ENCODE data around the gene NCF2.

The NCF2 gene

GRCh38 chr1:183576537-183576936, 13.7 kb downstream of the NCF2 start:
- DNase-seq (ENCODE audit: low read depth) = no peak
- TF ChIP-seq, protein P1, sequence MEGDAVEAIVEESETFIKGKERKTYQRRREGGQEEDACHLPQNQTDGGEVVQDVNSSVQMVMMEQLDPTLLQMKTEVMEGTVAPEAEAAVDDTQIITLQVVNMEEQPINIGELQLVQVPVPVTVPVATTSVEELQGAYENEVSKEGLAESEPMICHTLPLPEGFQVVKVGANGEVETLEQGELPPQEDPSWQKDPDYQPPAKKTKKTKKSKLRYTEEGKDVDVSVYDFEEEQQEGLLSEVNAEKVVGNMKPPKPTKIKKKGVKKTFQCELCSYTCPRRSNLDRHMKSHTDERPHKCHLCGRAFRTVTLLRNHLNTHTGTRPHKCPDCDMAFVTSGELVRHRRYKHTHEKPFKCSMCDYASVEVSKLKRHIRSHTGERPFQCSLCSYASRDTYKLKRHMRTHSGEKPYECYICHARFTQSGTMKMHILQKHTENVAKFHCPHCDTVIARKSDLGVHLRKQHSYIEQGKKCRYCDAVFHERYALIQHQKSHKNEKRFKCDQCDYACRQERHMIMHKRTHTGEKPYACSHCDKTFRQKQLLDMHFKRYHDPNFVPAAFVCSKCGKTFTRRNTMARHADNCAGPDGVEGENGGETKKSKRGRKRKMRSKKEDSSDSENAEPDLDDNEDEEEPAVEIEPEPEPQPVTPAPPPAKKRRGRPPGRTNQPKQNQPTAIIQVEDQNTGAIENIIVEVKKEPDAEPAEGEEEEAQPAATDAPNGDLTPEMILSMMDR (conservative IDR thresholded peaks at IDR 0.05; ENCODE audit: low read depth, low read length) = no peak
- no peak overlapping the region for H3K4me3 ChIP-seq (ENCODE audit: low read length)

DNA sequence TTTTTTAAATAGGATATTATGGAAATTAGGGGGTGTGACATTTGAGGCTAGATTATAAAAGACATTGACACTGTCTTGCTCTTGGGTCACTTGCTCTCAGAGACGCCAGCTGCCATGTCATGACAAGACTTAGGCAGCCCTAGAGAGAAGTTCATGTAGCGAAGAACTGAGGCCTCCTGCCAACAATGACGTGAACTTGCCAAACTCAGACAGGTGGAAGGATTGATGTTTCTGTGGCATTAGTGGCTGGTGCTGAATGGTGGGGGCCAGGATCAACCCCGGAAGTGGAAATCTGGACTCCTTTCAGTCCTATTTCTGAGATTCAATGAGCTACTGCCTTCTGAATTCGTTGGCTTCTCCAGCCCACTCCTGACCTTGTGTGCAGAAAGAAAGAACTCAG, 14.7 kb downstream of the NCF2 start:
- TF ChIP-seq, protein P1 (conservative IDR thresholded peaks at IDR 0.05; ENCODE audit: low read depth, low read length) = no peak

DNA sequence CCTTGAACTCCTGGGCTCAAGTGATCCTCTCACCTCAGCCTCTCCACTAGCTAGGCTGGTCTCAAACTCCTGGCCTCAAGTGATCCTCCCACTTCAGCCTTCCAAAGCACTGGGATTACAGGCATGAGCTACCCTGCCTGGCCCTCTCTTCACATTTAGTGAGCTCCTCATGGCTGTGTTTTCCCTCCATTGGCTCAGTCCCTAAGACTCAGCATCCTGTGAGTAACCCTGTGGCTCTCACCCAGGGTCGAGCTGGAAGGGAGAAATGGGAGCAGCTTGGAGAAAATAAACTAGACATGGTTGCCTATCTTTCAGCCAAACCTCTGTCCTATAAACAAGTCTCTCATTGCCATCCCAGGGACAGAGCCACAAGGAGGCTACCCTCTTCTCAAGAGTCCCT, 17.5 kb downstream of the NCF2 start:
- no peak for DNase-seq (ENCODE audit: low read depth)
- TF ChIP-seq, protein P1 (conservative IDR thresholded peaks at IDR 0.05; ENCODE audit: low read depth, low read length) = no peak

More for the DNA sequence above, 14.7 kb downstream of the NCF2 start:
- DNase-seq (ENCODE audit: low read depth) = no peak
- H3K4me3 ChIP-seq (ENCODE audit: low read length) = no peak overlapping the region

GRCh38 chr1:183571678-183572268, 18.5 kb downstream of the NCF2 start:
- TF ChIP-seq, protein P1 (conservative IDR thresholded peaks at IDR 0.05; ENCODE audit: low read depth, low read length) = no peak
- H3K4me3 ChIP-seq (ENCODE audit: low read length) = no peak overlapping the region
- DNase-seq (ENCODE audit: low read depth) = no peak

More for the DNA sequence above, 17.5 kb downstream of the NCF2 start:
- H3K4me3 ChIP-seq (ENCODE audit: low read length) = no peak overlapping the region

GRCh38 chr1:183570451-183570850, 19.8 kb downstream of the NCF2 start:
- no peak overlapping the region for H3K4me3 ChIP-seq (ENCODE audit: low read length)
- no peak for DNase-seq (ENCODE audit: low read depth)
- TF ChIP-seq, protein P1 (conservative IDR thresholded peaks at IDR 0.05; ENCODE audit: low read depth, low read length) = no peak

DNA sequence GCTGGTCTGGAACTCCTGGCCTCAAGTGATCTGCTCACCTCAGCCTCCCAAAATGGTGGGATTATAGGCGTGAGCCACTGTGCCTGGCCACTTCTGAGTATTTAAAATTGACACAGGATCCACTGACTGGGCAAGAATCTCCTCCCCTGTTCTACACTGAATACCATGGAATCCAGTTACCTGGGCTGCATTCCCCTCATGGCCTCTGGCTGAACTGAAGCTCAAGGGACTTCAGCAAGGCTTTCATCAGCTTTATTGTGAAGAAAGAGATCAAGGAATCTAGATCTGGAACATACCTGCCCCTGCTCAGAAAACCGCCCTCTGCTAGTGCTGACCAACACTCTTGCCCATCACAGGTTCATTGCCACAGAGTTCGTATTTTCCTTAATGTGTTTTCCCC, 20.5 kb downstream of the NCF2 start:
- TF ChIP-seq, protein P1 (conservative IDR thresholded peaks at IDR 0.05; ENCODE audit: low read depth, low read length) = no peak
- no peak overlapping the region for H3K4me3 ChIP-seq (ENCODE audit: low read length)
- no peak for DNase-seq (ENCODE audit: low read depth)

DNA sequence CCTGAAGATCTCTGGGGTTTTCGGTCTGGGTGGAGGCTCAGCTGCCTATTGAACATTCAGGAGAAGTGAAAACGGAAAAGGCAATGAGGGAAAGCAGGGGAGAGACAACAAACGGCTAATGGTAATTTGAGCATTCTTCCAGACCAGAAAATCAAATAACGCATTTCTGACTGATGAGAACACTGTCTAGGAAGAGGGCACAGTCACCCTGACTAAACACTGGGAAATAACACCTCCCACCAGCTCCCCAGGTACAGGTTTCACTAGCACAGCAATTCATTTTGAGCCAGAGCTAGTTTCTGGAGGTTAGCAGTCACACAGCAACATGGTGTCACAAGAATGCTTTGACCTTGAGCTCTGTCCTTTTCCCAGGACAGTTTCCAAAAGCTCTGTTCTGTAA, 21.1 kb downstream of the NCF2 start:
- no peak overlapping the region for H3K4me3 ChIP-seq (ENCODE audit: low read length)
- TF ChIP-seq, protein P1 (conservative IDR thresholded peaks at IDR 0.05; ENCODE audit: low read depth, low read length) = no peak
- DNase-seq (ENCODE audit: low read depth) = no peak

All from retinal pigment epithelial cell (primary cell).